ENCODE measurements around the gene FRMPD4. TPM values are rescaled to one million over a fixed set of nuclear protein-coding genes. Genes with fewer than 3 reads are reported as not detected.

The FRMPD4 gene
- total and polyA plus RNA-seq, 10 of the 15 experiments (the other 5 are each of a cell fraction or from before 2014, with no cell fraction given): not detected

DNA sequence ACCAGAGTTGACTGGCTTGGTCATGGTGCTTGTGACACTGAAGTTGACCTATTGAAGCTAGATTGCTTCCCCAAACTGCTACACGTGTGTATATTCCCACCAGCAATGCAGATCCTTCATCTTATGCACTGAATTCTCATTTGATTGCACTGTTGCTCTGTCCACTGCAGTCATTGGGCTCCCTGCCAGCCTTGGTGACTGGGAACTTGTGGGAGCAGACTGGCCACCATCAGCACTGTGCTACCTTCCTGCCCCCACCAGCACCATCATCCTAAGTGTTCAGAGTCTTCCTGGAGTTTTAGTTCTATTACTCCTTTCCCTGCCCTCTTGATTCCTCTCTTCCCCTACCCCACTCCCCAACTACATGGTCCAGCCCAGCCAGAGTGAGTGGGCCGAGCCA, 535.2 kb downstream of the FRMPD4 start (continued):
- TF ChIP-seq IKZF1 (conservative IDR thresholded peaks at IDR 0.05) (no peak), ZSCAN29 (IDR thresholded peaks at IDR 0.05) (no peak), HCFC1 (IDR thresholded peaks at IDR 0.05; ENCODE audit: low read length) (no peak), NRF1 (conservative IDR thresholded peaks at IDR 0.05; ENCODE audit: low read depth, low read length) (no peak)

DNA sequence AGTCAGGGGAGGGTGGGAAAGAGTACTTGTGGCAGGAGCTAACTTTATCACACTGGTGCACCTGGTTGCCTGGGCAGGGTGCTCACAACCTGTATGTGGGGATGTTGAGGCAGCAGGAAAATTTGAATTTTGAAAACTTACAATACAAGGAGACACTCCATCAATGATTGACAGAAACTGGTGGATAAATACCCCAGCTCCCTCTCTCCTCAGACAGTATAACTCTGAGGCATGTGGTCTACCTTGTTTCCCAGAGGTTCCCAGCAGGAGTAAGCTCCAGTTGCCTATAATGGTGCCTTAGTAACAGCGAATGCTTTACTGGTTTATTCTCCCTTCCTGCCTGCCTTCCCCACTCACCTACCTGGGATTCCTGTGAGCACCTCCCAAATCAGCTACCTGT, 541.2 kb downstream of the FRMPD4 start:
- Histone ChIP-seq H3K79me2 (ENCODE audit: control insufficient read depth, insufficient read depth, low read length) (no peaks in the 10 kb centered on the region), H3K9ac (ENCODE audit: control insufficient read depth, insufficient read depth, low read length) (no peak overlapping the region), H2AFZ (ENCODE audit: control insufficient read depth, low read depth, low read length) (no peak overlapping the region), H3K27ac (ENCODE audit: control insufficient read depth, insufficient read depth) (no peak overlapping the region), H3K4me2 (ENCODE audit: control insufficient read depth, insufficient read depth) (no peak overlapping the region), H3K36me3 (ENCODE audit: control insufficient read depth in 2 of 2, insufficient read depth in 2 of 2, low read length in 1 of 2) (no peaks in the 10 kb centered on the region), H3K4me1 (ENCODE audit: control insufficient read depth, insufficient read depth, low read length) (no peaks in the 10 kb centered on the region), H3K9me3 (replicated peaks; ENCODE audit: control insufficient read depth, insufficient read depth, low read length) (no peaks in the 10 kb centered on the region; the same call in 2 of the 3 replicates), H3K4me3 (no peak overlapping the region), H4K20me1 (ENCODE audit: control insufficient read depth, insufficient read depth) (no peaks in the 10 kb centered on the region), H3K27me3 (replicated peaks in 1 of 2; ENCODE audit: control insufficient read depth in 2 of 2, insufficient read depth in 2 of 2, low read length in 1 of 2) (0 out of 4 replicates have a peak, but pooled peaks cover 0 to 2% of the 10 kb centered on the region in 2 experiments)
- FAIRE-seq (no peak), ATAC-seq (no peak), DNase-seq (ENCODE audit: low read depth, low spot score) (no peak)
- POLR2A ChIA-PET: no interaction called here
- SMC1A ChIA-PET (ENCODE audit: uncharacterized antibody, unreplicated experiment): no interaction called here
- WGBS (ENCODE audit: insufficient coverage, insufficient replicate concordance, low lambda C conversion rate, missing lambda C conversion rate): 31% methylated on average over 1 of the region's 1 CpG
- intact Hi-C loops (cut with micrococcal nuclease; ENCODE audit: unreplicated experiment): no loop called here
- RAD21 ChIA-PET (ENCODE audit: unreplicated experiment): no interaction called here
- BruUV-seq (replicated peaks): no TSS peak
- in situ Hi-C loops (cut with MboI): no loop called here
- no peak for TF ChIP-seq YBX1 (IDR thresholded peaks at IDR 0.05)
- no peak for TF ChIP-seq NFYA (IDR thresholded peaks at IDR 0.05; ENCODE audit: borderline replicate concordance, low read depth, low read length)
- no peak for TF ChIP-seq SRF (IDR thresholded peaks at IDR 0.05; ENCODE audit: low read depth in 2 of 2, low read length in 2 of 2)
- TF ChIP-seq ETV6 (conservative IDR thresholded peaks at IDR 0.05 in 1 of 2, IDR thresholded peaks at IDR 0.05 in 1 of 2; ENCODE audit: borderline replicate concordance in 1 of 2, low read depth in 1 of 2): no peak
- no peak for TF ChIP-seq STAT3 (IDR thresholded peaks at IDR 0.05; ENCODE audit: low read depth, low read length)
- no peak for TF ChIP-seq YY1 (IDR thresholded peaks at IDR 0.05; ENCODE audit: low read depth, low read length)
- no peak for TF ChIP-seq HDAC2 (IDR thresholded peaks at IDR 0.05)
- CTCF ChIA-PET: interaction anchor here (1.1 kb wide), 1 partner anchor 14 kb away, joined by 3 read pairs; no protein-coding TSS in a partner anchor

Data from GM12878 (cell line).